Measurements from ENCODE around the gene CD180.
A peak's percentile ranks its signal among the peaks of the same experiment; 100 is the strongest.

Gene CD180

GRCh38 chr5:67206929-67207328 lies 10.3 kb upstream of the CD180 start:
- no peak for TF ChIP-seq CTCF (conservative IDR thresholded peaks at IDR 0.05; ENCODE audit: low read depth)
- H3K27ac ChIP-seq = peak overlapping the region; percentile 57
- ChIA-PET CTCF (interaction anchor here (0.6 to 1.4 kb wide), 4 partner anchors 40 to 829 kb away, joined by 3 to 5 read pairs (median 4); no protein-coding TSS in a partner anchor), POLR2A (ENCODE audit: low non-redundant PET) (no interaction called here)
- peak; percentile 98 for DNase-seq (ENCODE audit: low spot score)

- no peak for DNase-seq (ENCODE audit: low spot score)
- ChIA-PET CTCF (interaction anchor here (0.7 kb wide), 1 partner anchor 830 kb away, joined by 3 read pairs; no protein-coding TSS in a partner anchor), POLR2A (ENCODE audit: low non-redundant PET) (no interaction called here)
- H3K27ac ChIP-seq = no peak overlapping the region
- no peak for TF ChIP-seq CTCF (conservative IDR thresholded peaks at IDR 0.05; ENCODE audit: low read depth)
Observed at GRCh38 chr5:67206461-67206860, 9.9 kb upstream of the CD180 start.

- ChIA-PET CTCF (no interaction called here), POLR2A (ENCODE audit: low non-redundant PET) (no interaction called here)
- peak overlapping the region; percentile 31 for H3K27ac ChIP-seq
- no peak for DNase-seq (ENCODE audit: low spot score)
- no peak for TF ChIP-seq CTCF (conservative IDR thresholded peaks at IDR 0.05; ENCODE audit: low read depth)
Observed at GRCh38 chr5:67205981-67206380, 9.4 kb upstream of the CD180 start.

GRCh38 chr5:67204821-67205220 lies 8.2 kb upstream of the CD180 start:
- no peak overlapping the region for H3K27ac ChIP-seq
- no peak for DNase-seq (ENCODE audit: low spot score)
- TF ChIP-seq CTCF (conservative IDR thresholded peaks at IDR 0.05; ENCODE audit: low read depth) = no peak
- CTCF ChIA-PET = no interaction called here
- POLR2A ChIA-PET (ENCODE audit: low non-redundant PET) = no interaction called here

- DNase-seq (ENCODE audit: low spot score) = no peak
- no peak for TF ChIP-seq CTCF (conservative IDR thresholded peaks at IDR 0.05; ENCODE audit: low read depth)
- POLR2A ChIA-PET (ENCODE audit: low non-redundant PET) = no interaction called here
- no peak overlapping the region for H3K27ac ChIP-seq
- CTCF ChIA-PET = interaction anchor here (0.6 kb wide), 1 partner anchor 1341 kb away, joined by 3 read pairs; no protein-coding TSS in a partner anchor
Observed at GRCh38 chr5:67203701-67204074, 7.1 kb upstream of the CD180 start.

- TF ChIP-seq CTCF (conservative IDR thresholded peaks at IDR 0.05; ENCODE audit: low read depth) = no peak
- ChIA-PET CTCF (no interaction called here), POLR2A (ENCODE audit: low non-redundant PET) (no interaction called here)
- DNase-seq (ENCODE audit: low spot score) = no peak
- H3K27ac ChIP-seq = no peak overlapping the region
Observed at GRCh38 chr5:67202828-67203227, 6.2 kb upstream of the CD180 start.
